Measurements from ENCODE around the gene AQP5.

GRCh38 chr12:49948866-49949845, 12.5 kb upstream of the AQP5 start:
- TF ChIP-seq, protein P1, sequence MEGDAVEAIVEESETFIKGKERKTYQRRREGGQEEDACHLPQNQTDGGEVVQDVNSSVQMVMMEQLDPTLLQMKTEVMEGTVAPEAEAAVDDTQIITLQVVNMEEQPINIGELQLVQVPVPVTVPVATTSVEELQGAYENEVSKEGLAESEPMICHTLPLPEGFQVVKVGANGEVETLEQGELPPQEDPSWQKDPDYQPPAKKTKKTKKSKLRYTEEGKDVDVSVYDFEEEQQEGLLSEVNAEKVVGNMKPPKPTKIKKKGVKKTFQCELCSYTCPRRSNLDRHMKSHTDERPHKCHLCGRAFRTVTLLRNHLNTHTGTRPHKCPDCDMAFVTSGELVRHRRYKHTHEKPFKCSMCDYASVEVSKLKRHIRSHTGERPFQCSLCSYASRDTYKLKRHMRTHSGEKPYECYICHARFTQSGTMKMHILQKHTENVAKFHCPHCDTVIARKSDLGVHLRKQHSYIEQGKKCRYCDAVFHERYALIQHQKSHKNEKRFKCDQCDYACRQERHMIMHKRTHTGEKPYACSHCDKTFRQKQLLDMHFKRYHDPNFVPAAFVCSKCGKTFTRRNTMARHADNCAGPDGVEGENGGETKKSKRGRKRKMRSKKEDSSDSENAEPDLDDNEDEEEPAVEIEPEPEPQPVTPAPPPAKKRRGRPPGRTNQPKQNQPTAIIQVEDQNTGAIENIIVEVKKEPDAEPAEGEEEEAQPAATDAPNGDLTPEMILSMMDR (conservative IDR thresholded peaks at IDR 0.05; ENCODE audit: low read depth, low read length) = no peak
- no peak for TF ChIP-seq EZH2phosphoT487 (IDR thresholded peaks at IDR 0.05; ENCODE audit: borderline replicate concordance, low read length)
- TF ChIP-seq EZH2 (IDR thresholded peaks at IDR 0.05; ENCODE audit: low read length, unreplicated experiment) = no peak
